ENCODE measurements around the gene KCNJ2.

DNA sequence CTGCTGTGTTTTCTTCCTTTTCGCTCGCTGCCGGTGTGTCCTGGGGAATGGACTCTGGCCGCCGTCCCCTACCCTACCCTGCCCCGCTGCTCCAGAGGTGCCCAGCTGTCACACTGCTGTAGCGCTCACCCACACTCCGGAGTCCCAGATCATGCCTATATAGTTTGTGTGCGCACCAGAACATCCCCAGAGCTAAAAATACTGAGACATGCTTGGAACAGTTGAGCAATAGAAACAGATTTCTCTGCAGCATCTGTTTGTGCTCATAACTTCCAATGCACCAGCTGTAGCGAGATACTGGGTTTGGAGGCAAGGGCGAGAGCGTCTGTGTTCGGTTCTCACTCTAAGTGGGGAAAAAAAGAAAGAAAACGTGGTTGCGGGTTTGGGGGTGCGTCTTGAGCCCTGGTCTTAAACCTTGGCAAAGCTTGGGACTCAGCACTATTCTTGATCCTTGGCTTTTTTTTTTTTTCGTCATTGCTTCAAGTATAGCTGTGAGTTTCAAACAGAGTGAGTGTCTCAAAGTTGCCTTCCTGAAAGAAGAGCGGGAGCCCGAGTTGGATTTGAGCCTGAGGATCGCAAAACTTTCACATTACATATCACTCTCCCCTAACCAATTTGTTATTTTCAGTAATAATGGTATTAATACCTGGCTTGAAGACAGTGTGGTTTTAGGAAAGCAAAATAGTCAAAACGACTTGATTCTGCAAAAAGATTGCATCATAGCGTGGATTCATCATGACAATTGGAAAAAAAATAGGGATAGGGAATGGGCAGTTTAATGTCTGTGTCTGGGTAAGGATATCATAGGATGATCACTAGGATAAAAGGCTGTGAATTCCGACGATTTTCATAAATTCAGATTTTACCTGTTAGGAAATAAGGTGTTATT is 621 bp downstream of the KCNJ2 start:
- no peak for TF ChIP-seq CTCF (IDR thresholded peaks at IDR 0.05)
- peak; percentile 48 for TF ChIP-seq EZH2 (IDR thresholded peaks at IDR 0.05)
- no peak for TF ChIP-seq EZH2phosphoT487 (IDR thresholded peaks at IDR 0.05)

All from neural progenitor cell (in vitro differentiated cells).